TTC549 (cell line): ENCODE measurements around the gene C1QTNF5.

ENCODE experiments used
- FAIRE-seq: peaks from 2 replicates; lab custom pipeline; 2012; peaks lifted over from hg19 to GRCh38; lab: Jason Lieb, UNC

Gene C1QTNF5

DNA sequence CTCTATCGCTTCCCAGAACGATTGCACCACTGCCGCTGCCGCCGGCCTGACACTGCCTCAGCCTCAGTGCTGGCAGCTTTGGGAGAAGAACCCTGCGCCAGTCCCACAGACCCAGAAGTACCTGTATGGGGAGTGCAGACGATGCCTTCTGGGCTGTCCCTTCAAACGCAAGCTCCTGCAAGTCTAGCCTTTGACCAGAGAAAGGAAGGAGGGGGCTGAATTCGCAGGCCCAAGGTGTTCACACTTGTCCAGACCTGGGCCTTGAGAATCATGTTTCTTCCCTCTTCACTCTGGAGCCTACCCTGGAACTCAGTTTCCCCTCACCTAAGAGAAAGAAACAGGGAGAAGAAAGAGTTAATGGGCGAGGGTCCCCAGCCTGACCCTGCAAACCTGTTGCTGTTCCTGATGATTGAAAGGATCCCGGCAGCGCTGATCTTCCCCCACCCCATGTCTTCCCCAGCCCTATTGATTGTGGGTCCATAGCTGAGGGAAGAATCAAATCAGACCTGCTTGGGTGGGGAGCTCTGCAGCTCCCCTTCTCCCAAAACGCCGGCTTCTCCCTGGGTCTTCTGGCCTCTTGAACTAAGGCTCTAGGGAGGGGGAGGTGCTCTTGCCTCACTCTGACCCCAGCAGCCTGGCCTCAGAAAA lies 23.0 kb downstream of the C1QTNF5 start:
- no peak for FAIRE-seq

DNA sequence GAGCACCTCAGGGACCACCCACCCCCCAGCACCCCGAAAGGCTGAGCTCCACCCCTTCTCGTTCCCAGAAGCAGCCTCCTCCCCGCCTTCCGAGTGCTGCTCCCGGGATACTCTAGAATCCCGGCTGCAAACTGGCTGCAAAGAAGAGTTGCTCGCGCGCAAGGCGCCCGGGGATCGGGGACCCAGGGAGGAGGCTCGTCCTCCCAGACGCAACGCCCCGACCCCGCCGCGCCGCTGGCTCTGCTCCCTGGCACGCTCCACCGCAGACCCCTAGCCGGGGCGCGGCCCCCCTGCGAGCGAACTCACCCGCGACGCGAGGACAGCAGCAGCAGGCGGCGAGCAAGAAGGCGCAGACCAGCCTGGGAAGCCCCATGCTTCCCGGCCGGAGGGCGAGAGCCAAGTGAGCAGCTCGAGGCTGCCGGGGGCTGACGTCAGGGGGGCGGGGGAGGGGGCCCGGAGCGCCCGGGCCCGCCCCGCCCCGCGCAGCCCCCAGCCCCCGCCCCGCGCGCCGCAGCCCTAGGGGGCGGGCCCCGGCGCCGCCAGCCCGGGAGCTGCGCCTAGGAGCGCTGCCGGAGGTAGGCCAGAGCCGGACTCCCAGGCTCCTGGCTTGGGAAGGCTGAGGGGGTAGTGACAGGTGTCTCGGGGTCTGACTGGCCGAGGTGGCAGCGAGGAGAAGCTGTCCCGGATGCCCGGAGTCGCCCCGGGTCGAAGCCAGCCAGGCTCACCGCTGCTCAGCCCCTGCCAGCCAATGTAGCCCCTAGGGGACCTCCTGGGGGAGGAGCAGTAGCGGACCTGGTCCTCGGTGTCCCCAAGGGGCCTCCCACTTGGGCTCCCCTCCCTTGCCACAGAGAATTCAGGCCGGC lies 23.7 kb downstream of the C1QTNF5 start, which contains the start of gene MCAM:
Gene MCAM, minus strand, starts transcription at position 402 of the 863 bp plus-strand sequence. Its CDS starts 29 bp downstream, at position 373.
- no peak for FAIRE-seq

DNA sequence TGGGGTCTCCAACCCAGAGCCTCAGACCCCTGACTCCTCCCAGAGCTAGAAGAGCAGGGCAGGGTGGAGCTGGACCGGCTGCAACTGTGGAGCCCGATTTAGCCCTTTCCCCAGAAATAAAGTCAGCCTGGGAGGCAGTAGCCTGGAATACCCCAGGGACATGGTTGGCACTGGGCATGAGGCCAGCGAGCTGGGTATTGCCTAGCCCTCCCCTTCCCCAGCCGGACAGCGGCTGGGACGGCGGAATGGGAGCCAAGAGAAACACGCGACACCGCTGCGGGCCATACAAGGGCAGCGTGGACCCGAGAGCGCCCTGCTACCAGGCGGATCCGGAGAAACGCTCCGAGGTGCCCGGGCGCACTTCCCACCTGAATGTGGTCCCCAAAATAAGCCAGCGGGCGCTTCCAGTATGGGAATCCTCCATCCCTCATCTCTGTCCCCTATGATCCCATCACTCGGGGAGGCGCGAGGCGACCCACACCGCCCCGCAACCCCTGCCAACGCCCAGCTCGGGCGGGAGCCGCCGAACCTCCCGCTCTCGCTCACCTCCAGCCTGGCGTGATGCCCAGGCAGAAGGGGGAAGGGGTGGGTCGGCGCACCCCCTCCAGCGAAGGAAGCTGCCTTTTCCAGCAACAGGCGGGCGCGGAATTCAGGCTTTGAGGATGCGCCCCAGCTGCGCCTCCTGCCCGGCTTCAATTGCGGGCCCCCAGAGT lies 24.5 kb downstream of the C1QTNF5 start:
- FAIRE-seq: no peak

DNA sequence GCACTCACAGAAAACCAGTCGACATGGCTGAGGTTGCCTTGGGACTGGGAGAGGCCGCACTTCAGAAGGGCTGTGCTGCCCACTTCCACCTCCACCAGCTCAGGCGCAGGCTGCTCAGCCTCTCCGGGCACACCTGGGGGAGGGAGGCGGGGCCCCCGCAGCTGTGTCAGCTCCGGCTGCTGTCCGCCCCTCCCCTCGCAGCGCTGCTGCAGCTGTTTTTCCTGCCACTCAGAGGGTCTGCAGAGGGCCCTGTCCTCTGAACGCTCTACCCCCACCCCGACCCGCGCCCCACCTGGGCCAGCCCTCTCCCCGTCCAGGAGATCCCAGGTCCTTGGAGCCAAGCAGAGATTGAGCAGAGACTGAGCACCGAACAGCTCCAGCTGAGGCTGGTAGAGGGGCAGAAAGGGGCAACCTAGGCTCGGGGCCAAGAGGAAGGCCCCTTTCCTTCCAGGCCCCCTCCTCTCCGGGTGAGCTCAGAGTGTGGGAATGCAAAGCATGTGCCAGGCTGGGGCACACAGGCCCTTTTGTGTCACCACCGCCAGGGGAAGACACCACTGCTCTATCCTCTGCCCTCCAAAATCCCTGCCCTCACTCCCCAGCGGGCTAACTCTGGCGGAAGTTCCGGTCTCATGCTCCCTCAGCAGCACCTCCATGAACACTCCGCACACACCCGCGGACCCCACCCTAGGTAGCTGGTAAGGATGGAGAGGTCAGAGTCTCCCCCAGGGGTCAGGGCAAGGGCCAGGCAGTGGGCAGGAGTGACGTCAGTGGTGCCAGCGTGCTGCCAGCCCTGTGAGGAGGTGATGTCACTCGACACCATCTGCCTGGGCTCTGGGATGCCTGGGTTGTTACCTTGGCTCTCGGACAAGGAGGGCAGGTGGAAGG lies 25.3 kb downstream of the C1QTNF5 start:
- FAIRE-seq: no peak

GRCh38 chr11:119314726-119315125 lies 26.0 kb downstream of the C1QTNF5 start:
- no peak for FAIRE-seq

DNA sequence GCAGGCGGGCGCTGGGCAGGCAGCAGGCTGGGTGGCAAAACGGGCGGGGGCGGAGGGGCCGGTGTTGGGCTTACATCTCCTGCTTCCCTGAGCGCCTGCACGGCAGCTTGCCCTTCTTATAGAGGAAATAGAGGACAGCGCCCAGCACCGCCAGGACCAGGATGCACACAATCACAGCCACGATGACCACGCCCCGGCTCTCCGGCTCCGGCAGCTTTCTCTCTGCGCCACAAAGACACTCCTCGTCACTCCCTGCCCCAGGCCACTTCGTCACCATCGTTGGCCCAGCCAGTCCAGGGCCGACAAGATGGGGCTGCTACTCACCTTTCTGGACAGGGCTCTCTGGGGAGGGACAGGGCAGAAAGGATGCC lies 30.0 kb downstream of the C1QTNF5 start:
- FAIRE-seq: no peak

- no peak for FAIRE-seq
Observed at GRCh38 chr11:119309953-119310681, 30.6 kb downstream of the C1QTNF5 start.

GRCh38 chr11:119309411-119309810 lies 31.3 kb downstream of the C1QTNF5 start:
- FAIRE-seq: no peak

- FAIRE-seq: no peak
Observed at GRCh38 chr11:119307974-119308373, 32.7 kb downstream of the C1QTNF5 start.

GRCh38 chr11:119307219-119307618 lies 33.5 kb downstream of the C1QTNF5 start:
- no peak for FAIRE-seq

GRCh38 chr11:119306373-119306890 lies 34.3 kb downstream of the C1QTNF5 start:
- no peak for FAIRE-seq

DNA sequence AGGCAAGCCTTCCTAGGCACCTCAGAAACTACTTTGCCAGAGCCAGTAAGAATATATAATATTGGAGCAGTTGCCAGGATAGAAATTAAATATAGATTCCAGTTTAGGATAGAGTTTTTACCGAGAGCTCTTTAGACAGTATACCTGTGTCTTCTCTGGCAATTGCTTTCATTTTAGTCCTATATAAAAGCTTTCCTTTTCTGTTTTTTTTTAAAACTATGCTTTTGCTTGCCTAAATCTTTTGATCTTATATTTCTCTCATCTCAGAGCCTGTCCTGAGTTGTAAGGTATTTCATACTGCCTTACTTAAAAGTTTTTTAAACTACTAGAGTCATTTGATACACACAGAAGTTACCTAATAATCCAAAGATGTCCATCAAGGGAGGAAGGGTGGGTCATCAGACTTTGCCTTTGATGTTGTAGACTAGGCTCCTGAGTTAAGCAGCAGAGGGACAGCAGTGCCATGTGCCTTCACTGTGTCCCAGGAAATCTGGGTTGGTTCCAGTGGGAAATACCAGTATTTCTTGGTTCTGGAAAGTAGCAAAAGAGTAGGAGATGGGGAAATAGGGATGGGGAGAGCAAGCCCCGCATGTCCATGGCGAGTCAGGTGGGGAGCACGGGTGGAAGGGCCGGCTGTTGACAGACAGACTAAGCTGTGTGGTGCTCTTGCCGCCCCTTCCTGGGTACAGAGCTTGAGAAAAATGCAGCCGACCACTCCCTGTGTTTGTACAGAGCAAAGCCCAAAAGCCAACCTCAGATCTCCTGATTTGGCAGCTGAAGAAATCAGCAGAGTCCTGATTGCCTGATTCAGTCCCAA lies 34.9 kb downstream of the C1QTNF5 start:
- FAIRE-seq: no peak

- FAIRE-seq: no peak
Observed at GRCh38 chr11:119303227-119303718, 37.4 kb downstream of the C1QTNF5 start.

DNA sequence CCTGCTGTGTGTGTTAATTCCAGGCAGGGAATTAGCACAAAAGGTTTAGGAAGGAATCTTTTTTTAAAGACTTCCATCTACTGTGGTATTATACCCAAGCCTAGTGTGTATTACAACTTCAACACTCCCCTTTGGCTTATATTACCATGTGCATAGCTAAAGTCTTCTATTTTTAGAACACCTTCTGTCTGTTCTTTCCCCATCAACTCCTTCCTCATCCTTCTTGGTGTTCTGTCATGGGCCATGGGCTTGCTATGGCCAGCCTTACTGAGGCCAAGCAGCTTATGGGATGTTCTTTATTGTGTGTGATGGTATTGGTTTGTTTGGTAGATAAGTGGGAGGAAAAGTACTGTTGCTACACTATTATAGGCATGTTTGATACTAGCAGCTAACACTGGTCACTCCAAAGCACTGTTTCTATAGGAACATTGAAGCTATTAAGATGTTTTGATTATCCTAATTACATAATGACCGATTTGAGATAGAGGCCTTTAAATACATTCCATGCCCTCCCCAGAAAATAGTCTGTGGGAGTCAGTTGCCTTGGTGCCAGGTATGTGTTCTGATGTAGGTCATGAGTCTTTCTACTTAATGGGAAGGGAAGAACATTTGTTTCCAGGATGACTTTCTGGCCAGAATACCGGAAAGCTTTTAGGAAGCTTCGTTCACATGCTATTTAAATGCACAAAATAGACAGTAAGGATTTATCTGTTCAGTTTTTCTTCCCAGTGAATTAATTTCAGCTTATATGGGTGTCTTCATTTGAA lies 40.3 kb downstream of the C1QTNF5 start:
- FAIRE-seq: no peak

DNA sequence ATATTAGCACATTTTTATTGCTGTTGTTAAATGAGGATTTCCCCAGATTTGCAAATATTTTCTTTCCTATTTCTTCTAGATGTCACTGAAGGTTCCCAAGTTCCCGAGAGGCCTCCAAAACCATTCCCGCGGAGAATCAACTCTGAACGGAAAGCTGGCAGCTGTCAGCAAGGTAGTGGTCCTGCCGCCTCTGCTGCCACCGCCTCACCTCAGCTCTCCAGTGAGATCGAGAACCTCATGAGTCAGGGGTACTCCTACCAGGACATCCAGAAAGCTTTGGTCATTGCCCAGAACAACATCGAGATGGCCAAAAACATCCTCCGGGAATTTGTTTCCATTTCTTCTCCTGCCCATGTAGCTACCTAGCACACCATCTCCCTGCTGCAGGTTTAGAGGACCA lies 41.3 kb downstream of the C1QTNF5 start:
- FAIRE-seq: no peak

DNA sequence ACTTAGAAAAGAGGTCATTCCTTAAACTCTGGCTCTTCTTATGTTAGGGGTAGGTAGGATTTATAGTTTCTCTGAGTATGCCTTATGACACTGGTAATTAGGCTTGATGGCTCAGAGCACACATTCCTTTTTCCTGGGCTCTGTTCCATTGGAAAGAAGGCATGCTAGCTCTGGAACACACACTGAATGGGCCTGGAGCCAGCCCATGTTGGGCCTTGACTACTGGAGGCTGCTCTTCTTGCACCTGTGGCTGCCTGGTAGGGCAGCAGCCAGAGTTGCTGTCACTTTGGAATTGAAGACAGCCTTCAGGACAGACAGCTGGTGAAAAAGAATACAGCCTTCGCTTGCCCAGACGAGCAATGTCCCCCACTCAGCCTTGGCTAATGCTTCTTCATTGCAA lies 42.0 kb downstream of the C1QTNF5 start:
- no peak for FAIRE-seq

DNA sequence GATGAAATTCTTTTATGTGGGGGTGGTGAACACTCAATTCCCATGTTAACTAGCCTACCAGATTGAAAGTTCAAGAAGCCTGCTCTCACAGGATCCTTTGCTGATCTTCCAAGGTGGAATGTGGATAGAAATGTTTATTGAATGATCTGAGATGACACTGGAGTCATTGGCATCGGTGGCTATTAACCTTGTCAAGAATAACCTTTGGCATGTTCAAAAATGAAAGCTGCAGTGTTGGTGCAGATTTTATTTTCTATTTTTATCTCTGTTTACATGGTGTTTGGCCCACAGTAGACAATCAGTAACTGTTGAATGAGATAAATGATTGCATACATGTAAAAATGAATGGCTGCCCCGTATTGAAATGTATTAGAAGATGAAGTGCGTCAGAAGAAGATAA lies 42.7 kb downstream of the C1QTNF5 start:
- no peak for FAIRE-seq

DNA sequence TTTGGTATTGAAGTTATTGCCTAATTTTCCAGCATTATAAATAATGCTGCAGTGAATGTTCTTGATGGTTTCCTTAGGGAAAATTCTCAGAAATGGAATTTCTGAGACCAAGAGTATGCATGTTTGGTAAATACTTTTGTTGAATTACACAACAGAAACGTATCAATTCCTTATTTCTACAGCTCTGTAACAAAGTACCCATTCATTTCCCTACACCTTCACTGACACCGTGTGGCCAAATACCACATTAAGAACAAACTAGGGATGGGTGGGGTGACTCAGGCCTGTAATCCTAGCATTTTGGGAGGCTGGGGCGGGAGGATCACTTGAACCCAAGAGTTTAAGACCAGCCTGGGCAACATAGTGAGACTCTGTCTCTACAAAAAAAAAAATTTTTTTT lies 45.5 kb downstream of the C1QTNF5 start:
- no peak for FAIRE-seq

- FAIRE-seq: no peak
Observed at GRCh38 chr11:119293461-119293860, 47.2 kb downstream of the C1QTNF5 start.
